ENCODE data around the gene SERPINF2.
A peak's percentile ranks its signal among the peaks of the same experiment; 100 is the strongest.
"Not testable (repeated sequence)": the region's sequence is repeated elsewhere in the genome, so short reads cannot be mapped to it uniquely, and the experiment has no call there.

Gene SERPINF2

DNA sequence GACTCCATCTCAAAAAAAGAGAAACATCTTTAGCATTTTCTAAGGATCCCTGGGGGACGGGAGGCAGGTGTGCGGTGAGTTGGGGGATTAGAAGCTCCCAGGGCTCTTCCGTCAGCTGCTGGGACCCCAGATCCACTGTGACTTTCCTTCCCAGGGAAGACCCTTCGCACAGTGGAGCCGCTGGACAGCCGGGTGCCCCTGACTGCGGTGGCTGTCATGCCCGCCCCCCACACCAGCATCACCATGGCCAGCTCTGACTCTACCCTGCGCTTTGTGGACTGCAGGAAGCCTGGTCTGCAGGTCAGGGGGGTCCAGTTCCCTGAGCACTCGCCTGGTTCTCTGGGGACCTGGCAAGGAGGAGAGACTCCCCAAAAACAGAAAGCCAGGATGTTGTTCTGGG, 7.3 kb upstream of the SERPINF2 start:
- ChIA-PET POLR2A (interaction anchor here (0.6 kb wide), 1 partner anchor 529 kb away, joined by 3 read pairs; no protein-coding TSS in a partner anchor), CTCF (interaction anchor here (1.0 kb wide), 1 partner anchor 14 kb away, joined by 3 read pairs; no protein-coding TSS in a partner anchor)
- DNase-seq (ENCODE audit: extremely low spot score), result no peak
- TF ChIP-seq, protein P1, sequence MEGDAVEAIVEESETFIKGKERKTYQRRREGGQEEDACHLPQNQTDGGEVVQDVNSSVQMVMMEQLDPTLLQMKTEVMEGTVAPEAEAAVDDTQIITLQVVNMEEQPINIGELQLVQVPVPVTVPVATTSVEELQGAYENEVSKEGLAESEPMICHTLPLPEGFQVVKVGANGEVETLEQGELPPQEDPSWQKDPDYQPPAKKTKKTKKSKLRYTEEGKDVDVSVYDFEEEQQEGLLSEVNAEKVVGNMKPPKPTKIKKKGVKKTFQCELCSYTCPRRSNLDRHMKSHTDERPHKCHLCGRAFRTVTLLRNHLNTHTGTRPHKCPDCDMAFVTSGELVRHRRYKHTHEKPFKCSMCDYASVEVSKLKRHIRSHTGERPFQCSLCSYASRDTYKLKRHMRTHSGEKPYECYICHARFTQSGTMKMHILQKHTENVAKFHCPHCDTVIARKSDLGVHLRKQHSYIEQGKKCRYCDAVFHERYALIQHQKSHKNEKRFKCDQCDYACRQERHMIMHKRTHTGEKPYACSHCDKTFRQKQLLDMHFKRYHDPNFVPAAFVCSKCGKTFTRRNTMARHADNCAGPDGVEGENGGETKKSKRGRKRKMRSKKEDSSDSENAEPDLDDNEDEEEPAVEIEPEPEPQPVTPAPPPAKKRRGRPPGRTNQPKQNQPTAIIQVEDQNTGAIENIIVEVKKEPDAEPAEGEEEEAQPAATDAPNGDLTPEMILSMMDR (IDR thresholded peaks at IDR 0.05; ENCODE audit: control extremely low read depth, extremely low read depth, low read depth, missing control alignments), result no peak

DNA sequence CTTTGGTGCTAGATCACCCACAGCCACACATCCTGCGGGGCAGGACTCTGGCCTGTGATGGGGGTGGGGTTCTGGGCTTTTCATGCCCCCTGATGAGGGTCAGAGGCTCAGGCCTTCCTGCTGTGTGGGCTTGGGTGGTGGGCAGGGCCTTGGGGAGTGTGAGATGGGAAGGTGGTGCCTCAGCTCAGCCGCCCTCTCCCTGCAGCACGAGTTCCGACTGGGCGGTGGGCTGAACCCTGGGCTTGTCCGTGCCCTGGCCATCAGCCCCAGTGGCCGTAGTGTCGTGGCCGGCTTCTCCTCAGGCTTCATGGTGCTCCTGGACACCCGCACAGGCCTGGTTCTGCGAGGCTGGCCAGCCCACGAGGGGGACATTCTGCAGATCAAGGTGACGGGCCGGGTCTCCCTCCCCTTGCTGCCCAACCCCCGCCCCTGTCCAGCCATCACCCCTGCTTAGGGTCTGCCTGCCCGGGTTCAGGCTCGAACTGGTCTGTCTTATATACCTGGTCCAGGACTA, 6.8 kb upstream of the SERPINF2 start:
- TF ChIP-seq, protein P1 (IDR thresholded peaks at IDR 0.05; ENCODE audit: control extremely low read depth, extremely low read depth, low read depth, missing control alignments), result no peak
- POLR2A ChIA-PET, result interaction anchor here (0.6 to 1.9 kb wide), 3 partner anchors 19 to 529 kb away, joined by 3 to 11 read pairs (median 3); no protein-coding TSS in a partner anchor
- CTCF ChIA-PET, result interaction anchor here (1.0 to 1.1 kb wide), 2 partner anchors 15 to 27 kb away, joined by 3 read pairs; no protein-coding TSS in a partner anchor
- DNase-seq (ENCODE audit: extremely low spot score), result no peak

DNA sequence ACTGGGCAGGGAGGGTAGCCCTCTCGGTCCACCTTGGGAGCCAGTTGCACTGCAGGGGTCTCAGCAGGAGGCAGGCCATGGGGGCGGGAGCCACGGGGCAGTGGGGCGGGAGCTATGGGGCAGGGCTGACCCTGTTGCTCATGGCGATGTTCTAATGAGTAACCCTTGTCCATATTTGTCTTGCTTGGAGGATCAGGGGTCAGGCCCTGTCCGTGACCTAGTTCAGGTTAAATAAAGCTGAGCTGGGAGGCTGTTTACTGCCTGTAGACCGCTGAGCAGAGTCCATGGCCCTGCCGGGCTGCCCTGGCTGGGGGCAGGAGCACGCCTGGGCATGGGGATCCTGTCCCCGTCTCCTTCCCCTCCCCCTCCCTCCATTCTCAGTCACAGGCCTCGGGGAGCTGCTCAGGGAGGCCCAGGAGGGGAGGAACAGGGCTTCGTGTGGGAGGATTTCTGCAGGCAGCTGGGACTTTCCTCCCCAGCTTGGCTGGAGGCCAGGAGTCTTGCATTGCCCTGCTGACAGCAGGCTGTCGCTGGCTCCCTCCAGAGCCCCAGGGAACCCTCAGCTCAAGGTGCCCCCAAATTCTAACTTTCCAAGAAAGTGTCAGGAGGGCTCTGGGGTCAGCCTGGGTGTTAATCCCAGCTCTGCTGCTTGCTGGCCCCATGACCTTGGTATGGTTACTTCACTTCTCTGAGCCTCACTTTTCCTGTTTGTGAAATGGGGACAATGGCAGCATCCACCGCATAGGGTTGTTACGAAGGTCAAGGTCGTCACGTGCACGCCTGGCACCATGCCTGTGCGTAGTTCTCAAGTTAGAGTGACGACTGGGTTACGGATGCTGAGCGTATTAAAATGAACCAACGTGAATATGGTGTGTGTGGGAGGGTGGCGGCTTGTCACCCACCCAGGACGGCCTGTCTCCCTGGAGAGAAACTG, 6.1 kb upstream of the SERPINF2 start:
- peak; percentile 90 for DNase-seq (ENCODE audit: extremely low spot score)
- ChIA-PET CTCF (interaction anchor here (1.1 to 2.1 kb wide), 2 partner anchors 16 to 26 kb away, joined by 3 to 9 read pairs; no protein-coding TSS in a partner anchor), POLR2A (interaction anchor here (0.6 to 1.9 kb wide), 3 partner anchors 19 to 79 kb away, joined by 3 to 11 read pairs (median 4); no protein-coding TSS in a partner anchor)
- TF ChIP-seq, protein P1 (IDR thresholded peaks at IDR 0.05; ENCODE audit: control extremely low read depth, extremely low read depth, low read depth, missing control alignments), result no peak

DNA sequence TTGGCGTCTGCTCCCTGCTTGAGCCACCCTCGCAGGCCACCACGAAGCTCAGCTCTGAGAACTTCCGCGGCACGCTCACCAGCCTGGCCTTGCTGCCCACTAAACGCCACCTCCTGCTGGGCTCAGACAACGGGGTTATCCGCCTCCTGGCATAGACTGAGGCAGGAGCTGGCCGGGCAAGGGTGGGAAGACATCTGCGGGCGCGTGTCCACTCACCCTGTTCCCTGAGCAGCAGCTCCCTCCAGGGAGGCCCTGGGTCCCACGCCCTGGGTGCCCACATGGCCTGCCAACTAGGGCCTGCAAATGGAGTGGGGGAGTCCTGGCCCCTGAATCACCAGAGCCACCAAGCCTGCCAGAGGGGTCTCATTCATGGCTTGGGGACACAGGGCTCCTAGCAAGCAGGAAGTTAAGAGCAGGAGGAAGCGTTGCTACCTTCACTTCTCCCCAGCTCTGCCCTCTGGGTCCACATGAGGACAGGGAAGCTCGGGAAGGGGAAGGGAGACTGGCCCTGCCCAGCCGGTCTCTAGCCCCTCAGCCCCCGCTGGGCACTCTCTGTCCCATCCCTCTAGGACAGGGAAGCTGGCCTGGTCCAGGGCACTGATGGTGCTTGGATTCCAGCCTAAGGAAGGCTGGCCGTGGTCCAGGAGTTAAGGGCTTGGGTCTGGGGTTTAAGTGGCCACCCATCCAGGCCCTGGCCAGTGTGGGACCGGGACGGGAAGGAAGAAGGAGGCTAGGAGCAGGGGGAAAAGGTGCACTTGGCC, 5.0 kb upstream of the SERPINF2 start:
- TF ChIP-seq, protein P1 (IDR thresholded peaks at IDR 0.05; ENCODE audit: control extremely low read depth, extremely low read depth, low read depth, missing control alignments), result no peak
- POLR2A ChIA-PET, result interaction anchor here (1.9 kb wide), 1 partner anchor 21 kb away, joined by 11 read pairs; no protein-coding TSS in a partner anchor

DNA sequence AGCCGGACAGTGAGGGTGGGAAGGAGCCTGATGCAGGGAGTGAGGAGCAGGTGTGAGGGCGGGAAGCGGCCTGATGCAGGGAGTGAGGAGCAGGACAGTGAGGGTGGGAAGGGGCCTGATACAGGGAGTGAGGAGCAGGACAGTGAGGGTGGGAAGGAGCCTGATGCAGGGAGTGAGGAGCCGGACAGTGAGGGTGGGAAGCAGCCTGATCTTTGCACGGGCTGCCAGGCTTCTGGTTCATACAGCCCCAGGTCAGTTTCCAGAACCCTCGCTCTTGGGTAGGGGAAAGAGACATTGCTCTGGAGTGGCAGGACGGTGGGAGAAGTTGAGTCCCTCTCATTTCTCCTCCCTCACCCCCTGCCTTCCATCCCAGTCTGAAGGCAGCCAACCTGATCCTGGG, 772 bp upstream of the SERPINF2 start:
- DNase-seq (ENCODE audit: extremely low spot score); POLR2A ChIA-PET: not testable (repeated sequence)
- CTCF ChIA-PET, result interaction anchor here (1.6 kb wide), 1 partner anchor 73 kb away, joined by 3 read pairs; no protein-coding TSS in a partner anchor

More for the DNA sequence above, 5.0 kb upstream of the SERPINF2 start:
- CTCF ChIA-PET, result interaction anchor here (2.1 kb wide), 1 partner anchor 17 kb away, joined by 9 read pairs; no protein-coding TSS in a partner anchor
- no peak for DNase-seq (ENCODE audit: extremely low spot score)

DNA sequence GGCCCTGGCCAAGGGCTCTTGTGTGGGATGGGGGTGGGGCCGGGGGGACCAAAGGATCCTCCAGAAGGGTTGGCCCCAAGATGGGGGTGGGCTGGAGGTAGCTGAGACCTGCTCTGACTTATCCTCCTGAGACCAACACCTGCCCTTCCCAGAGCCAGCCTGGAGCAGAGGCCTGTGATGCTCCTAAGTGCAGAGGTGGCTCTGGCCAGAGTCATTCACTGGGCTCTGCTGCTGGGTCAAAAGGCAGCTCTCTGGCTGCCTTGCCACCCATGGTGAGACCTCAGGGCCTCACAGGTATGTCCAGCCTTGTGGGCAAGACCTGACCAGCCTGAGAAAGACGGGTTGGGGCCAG, 393 bp downstream of the SERPINF2 start:
- POLR2A ChIA-PET, result no interaction called here
- CTCF ChIA-PET, result interaction anchor here (1.6 kb wide), 1 partner anchor 74 kb away, joined by 3 read pairs; no protein-coding TSS in a partner anchor

More for the DNA sequence above, 393 bp downstream of the SERPINF2 start:
- DNase-seq (ENCODE audit: extremely low spot score), result no peak
- TF ChIP-seq, protein P1 (IDR thresholded peaks at IDR 0.05; ENCODE audit: control extremely low read depth, extremely low read depth, low read depth, missing control alignments), result no peak
